Liver (tissue), 3 donors: ENCODE results near the gene GAS2L1.

Experiments used
- ATF3 ChIP-seq: IDR thresholded peaks from 2 replicates; pipeline ENCODE4 v1.6.1; 2016; ENCODE audit warnings: antibody characterized with exemption
- RAD21 ChIP-seq, 2 donors: IDR thresholded peaks; 2 replicates each; pipeline ENCODE4 v1.6.1; 2016; ENCODE audit warnings: antibody characterized with exemption in 2 of 2, mild to moderate bottlenecking in 2 of 2
- YY1 ChIP-seq: IDR thresholded peaks from 2 replicates; pipeline ENCODE4 v1.6.1; 2016; ENCODE audit warnings: antibody characterized with exemption, mild to moderate bottlenecking
- ZBTB33 ChIP-seq: IDR thresholded peaks from 2 replicates; pipeline ENCODE4 v1.6.1; 2016; ENCODE audit warnings: antibody characterized with exemption
- TF ChIP-seq, protein P1 (sequence below): fragments of 150-350 bp; IDR thresholded peaks from 2 replicates; pipeline ENCODE4 v1.5.1; 2017; ENCODE audit warnings: improper control_type of control experiment, low read depth, low read length; ENCODE audit not compliant: missing input control
- TF ChIP-seq, protein P2 (sequence below): IDR thresholded peaks from 2 replicates; pipeline ENCODE4 v1.6.1; 2016; ENCODE audit warnings: antibody characterized with exemption
- donor health status: healthy.
- donor health status: healthy.

- TF ChIP-seq, protein P1, sequence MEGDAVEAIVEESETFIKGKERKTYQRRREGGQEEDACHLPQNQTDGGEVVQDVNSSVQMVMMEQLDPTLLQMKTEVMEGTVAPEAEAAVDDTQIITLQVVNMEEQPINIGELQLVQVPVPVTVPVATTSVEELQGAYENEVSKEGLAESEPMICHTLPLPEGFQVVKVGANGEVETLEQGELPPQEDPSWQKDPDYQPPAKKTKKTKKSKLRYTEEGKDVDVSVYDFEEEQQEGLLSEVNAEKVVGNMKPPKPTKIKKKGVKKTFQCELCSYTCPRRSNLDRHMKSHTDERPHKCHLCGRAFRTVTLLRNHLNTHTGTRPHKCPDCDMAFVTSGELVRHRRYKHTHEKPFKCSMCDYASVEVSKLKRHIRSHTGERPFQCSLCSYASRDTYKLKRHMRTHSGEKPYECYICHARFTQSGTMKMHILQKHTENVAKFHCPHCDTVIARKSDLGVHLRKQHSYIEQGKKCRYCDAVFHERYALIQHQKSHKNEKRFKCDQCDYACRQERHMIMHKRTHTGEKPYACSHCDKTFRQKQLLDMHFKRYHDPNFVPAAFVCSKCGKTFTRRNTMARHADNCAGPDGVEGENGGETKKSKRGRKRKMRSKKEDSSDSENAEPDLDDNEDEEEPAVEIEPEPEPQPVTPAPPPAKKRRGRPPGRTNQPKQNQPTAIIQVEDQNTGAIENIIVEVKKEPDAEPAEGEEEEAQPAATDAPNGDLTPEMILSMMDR, result no peak
- TF ChIP-seq, protein P2, sequence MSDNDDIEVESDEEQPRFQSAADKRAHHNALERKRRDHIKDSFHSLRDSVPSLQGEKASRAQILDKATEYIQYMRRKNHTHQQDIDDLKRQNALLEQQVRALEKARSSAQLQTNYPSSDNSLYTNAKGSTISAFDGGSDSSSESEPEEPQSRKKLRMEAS, result no peak
- TF ChIP-seq ATF3 (no peak), RAD21 (IDR thresholded peaks at IDR 0.05) (no peak), YY1 (no peak), ZBTB33 (no peak)
These were observed 3.0 kb downstream of the GAS2L1 start for GRCh38 chr22:29309332-29310064.
